Medulla oblongata (tissue), 1 donor: ENCODE data around the gene SLC66A1.

Experiments used
- DNase-seq: peaks from one replicate; pipeline ENCODE4 v3.0.0-alpha.2; 2015; ENCODE audit errors: extremely low spot score

SLC66A1 gene

GRCh38 chr1:19305880-19306279 is 6.2 kb upstream of the SLC66A1 start:
- DNase-seq, result no peak

GRCh38 chr1:19306941-19307340 is 5.2 kb upstream of the SLC66A1 start:
- no peak for DNase-seq

GRCh38 chr1:19307794-19308508 is 4.2 kb upstream of the SLC66A1 start:
- DNase-seq, result no peak

GRCh38 chr1:19308509-19308907 is 3.6 kb upstream of the SLC66A1 start:
- no peak for DNase-seq

- no peak for DNase-seq
These were observed 2.9 kb upstream of the SLC66A1 start for GRCh38 chr1:19309123-19309813.

- DNase-seq, result peak; percentile 60
These were observed 2.1 kb upstream of the SLC66A1 start for GRCh38 chr1:19310061-19310460.

GRCh38 chr1:19310720-19311502 is 1.2 kb upstream of the SLC66A1 start:
- peak; percentile 14 for DNase-seq

- DNase-seq, result no peak
These were observed 609 bp upstream of the SLC66A1 start for GRCh38 chr1:19311503-19311930.

GRCh38 chr1:19312782-19313635 is 883 bp downstream of the SLC66A1 start:
- no peak for DNase-seq

GRCh38 chr1:19313636-19313959 is 1.5 kb downstream of the SLC66A1 start:
- no peak for DNase-seq

- no peak for DNase-seq
These were observed 2.1 kb downstream of the SLC66A1 start for GRCh38 chr1:19313961-19314882.

GRCh38 chr1:19315378-19316198 is 3.5 kb downstream of the SLC66A1 start:
- DNase-seq, result peak; percentile 21

GRCh38 chr1:19317126-19317910 is 5.2 kb downstream of the SLC66A1 start:
- no peak for DNase-seq

GRCh38 chr1:19319196-19319595 is 7.1 kb downstream of the SLC66A1 start:
- no peak for DNase-seq

GRCh38 chr1:19321071-19321470 is 8.9 kb downstream of the SLC66A1 start:
- DNase-seq, result no peak

GRCh38 chr1:19322481-19322880 is 10.4 kb downstream of the SLC66A1 start:
- DNase-seq, result no peak

- no peak for DNase-seq
These were observed 12.0 kb downstream of the SLC66A1 start for GRCh38 chr1:19323987-19324664.

- no peak for DNase-seq
These were observed 12.5 kb downstream of the SLC66A1 start for GRCh38 chr1:19324665-19324990.
